H1 (cell line): ENCODE measurements around the gene CALHM2. TPM values are rescaled to one million over a fixed set of nuclear protein-coding genes. Genes with fewer than 3 reads are reported as not detected.

ENCODE experiments used
- CTCF ChIA-PET: fragments of 300-600 bp; sonication (Branson Sonifier 250); formaldehyde crosslinking; loops from one replicate; lab custom pipeline; 2021; ENCODE audit not compliant: partially characterized antibody; lab: Charles Lee
- POLR2A ChIA-PET: fragments of 300-600 bp; sonication (Branson Sonifier 250); formaldehyde crosslinking; loops from one replicate; lab custom pipeline; 2021; ENCODE audit warnings: inconsistent platforms; ENCODE audit not compliant: partially characterized antibody; lab: Charles Lee
- DNase-seq, 2 experiments: peaks; one replicate each; pipeline versions ENCODE4 v3.0.0 to v3.0.0-alpha.2; 2010 to 2022; ENCODE audit warnings: low spot score in 2 of 2, low read depth in 1 of 2, mixed read lengths in 1 of 2
- FAIRE-seq: peaks from 2 replicates; lab custom pipeline; 2011; peaks lifted over from hg19 to GRCh38; lab: Jason Lieb, UNC
- H2AFZ ChIP-seq: 2 replicates; pipeline ENCODE4 v1.8.1; 2012; ENCODE audit warnings: low read length, inconsistent platforms
- H2AK5ac ChIP-seq: 2 replicates; pipeline ENCODE4 v1.6.1; 2013; ENCODE audit warnings: low read depth, low read length
- H2BK120ac ChIP-seq: replicated peaks from 2 replicates; pipeline ENCODE3; 2013; ENCODE audit warnings: low read depth, low read length, inconsistent platforms
- H2BK12ac ChIP-seq: 2 replicates; pipeline ENCODE4 v1.6.1; 2013; ENCODE audit warnings: low read depth, low read length
- H2BK15ac ChIP-seq: 2 replicates; pipeline ENCODE4 v1.6.1; 2013; ENCODE audit warnings: low read length
- H2BK20ac ChIP-seq: 2 replicates; pipeline ENCODE4 v1.6.1; 2013; ENCODE audit warnings: low read length
- H2BK5ac ChIP-seq: 2 replicates; pipeline ENCODE4 v1.6.1; 2013; ENCODE audit warnings: low read depth, low read length
- H3K14ac ChIP-seq: 2 replicates; pipeline ENCODE4 v1.6.1; 2013; ENCODE audit warnings: inconsistent platforms; ENCODE audit not compliant: insufficient read length
- H3K18ac ChIP-seq: 2 replicates; pipeline ENCODE4 v1.6.1; 2013; ENCODE audit warnings: low read length; ENCODE audit errors: extremely low read depth
- H3K23ac ChIP-seq: 2 replicates; pipeline ENCODE4 v1.6.1; 2013; ENCODE audit warnings: inconsistent platforms; ENCODE audit not compliant: insufficient read length
- H3K23me2 ChIP-seq: 2 replicates; pipeline ENCODE4 v1.6.1; 2013; ENCODE audit warnings: low read depth, low read length
- H3K27ac ChIP-seq: 2 replicates; pipeline ENCODE4 v1.6.1; 2011; ENCODE audit warnings: low read depth, low read length, inconsistent platforms
- H3K27me3 ChIP-seq, 4 experiments: replicated peaks in 1 of 4; 1 replicate in 1 of 4; 2 replicates in 3 of 4; pipeline versions ENCODE4 v1.6.1 to v1.8.1; 2011 to 2013; ENCODE audit warnings: low read length in 3 of 4, mild to moderate bottlenecking in 3 of 4, inconsistent platforms in 2 of 4, mixed read lengths in 2 of 4, moderate library complexity in 1 of 4; ENCODE audit not compliant: control insufficient read depth in 3 of 4, insufficient read depth in 3 of 4; ENCODE audit errors: extremely low read depth in 1 of 4
- H3K36me3 ChIP-seq, 4 experiments: 2 replicates each; pipeline versions ENCODE4 v1.6.1 to v1.8.1; 2011 to 2013; ENCODE audit warnings: mild to moderate bottlenecking in 4 of 4, low read length in 3 of 4, moderate library complexity in 2 of 4, control low read depth in 1 of 4, inconsistent platforms in 1 of 4; ENCODE audit not compliant: insufficient read depth in 4 of 4, control insufficient read depth in 2 of 4
- H3K4ac ChIP-seq: replicated peaks from 2 replicates; pipeline ENCODE3; 2013; ENCODE audit warnings: low read length, low read depth, mixed read lengths, inconsistent platforms; ENCODE audit not compliant: insufficient read length
- H3K4me1 ChIP-seq, 4 experiments: replicated peaks in 1 of 4; 1 replicate in 1 of 4; 2 replicates in 3 of 4; pipeline versions ENCODE4 v1.6.1 to v1.8.1; 2011 to 2013; ENCODE audit warnings: low read length in 3 of 4, inconsistent platforms in 2 of 4, mixed read lengths in 1 of 4; ENCODE audit not compliant: insufficient read depth in 4 of 4, control insufficient read depth in 3 of 4
- H3K4me2 ChIP-seq, 2 experiments: 2 replicates each; pipeline versions ENCODE4 v1.6.1 to v1.8.1; 2011 to 2013; ENCODE audit warnings: low read depth in 2 of 2, low read length in 2 of 2, control low read depth in 1 of 2, inconsistent platforms in 1 of 2, mild to moderate bottlenecking in 1 of 2; ENCODE audit not compliant: insufficient read depth in 1 of 2
- H3K4me3 ChIP-seq, 4 experiments: fragments of 200-600, 300-600 bp in 1 of 4; sonication (generic), shearing (Covaris generic), sonication (Bioruptor Twin) in 1 of 4; 2 replicates each; pipeline versions ENCODE4 v1.5.1 to v1.8.1; 2011 to 2016; ENCODE audit warnings: low read length in 4 of 4, low read depth in 3 of 4, control low read depth in 2 of 4, inconsistent platforms in 2 of 4, mild to moderate bottlenecking in 2 of 4, mixed read lengths in 1 of 4, moderate library complexity in 1 of 4; ENCODE audit not compliant: insufficient read depth in 2 of 4; ENCODE audit errors: extremely low read depth in 1 of 4
- H3K56ac ChIP-seq: replicated peaks from 2 replicates; pipeline ENCODE3; 2013; ENCODE audit warnings: low read depth, mild to moderate bottlenecking, mixed read lengths, low read length, inconsistent platforms; ENCODE audit not compliant: insufficient read length
- H3K79me1 ChIP-seq: 2 replicates; pipeline ENCODE4 v1.6.1; 2013; ENCODE audit warnings: low read depth, low read length, control low read depth
- H3K79me2 ChIP-seq, 2 experiments: 2 replicates each; pipeline versions ENCODE4 v1.6.1 to v1.8.1; 2012 to 2013; ENCODE audit warnings: low read length in 2 of 2, mild to moderate bottlenecking in 2 of 2, inconsistent platforms in 1 of 2; ENCODE audit not compliant: insufficient read depth in 2 of 2, control insufficient read depth in 1 of 2
- H3K9ac ChIP-seq, 4 experiments: replicated peaks in 1 of 4; 1 replicate in 1 of 4; 2 replicates in 3 of 4; pipeline versions ENCODE4 v1.6.1 to v1.8.1; 2011 to 2013; ENCODE audit warnings: low read depth in 3 of 4, low read length in 3 of 4, control low read depth in 2 of 4, mild to moderate bottlenecking in 2 of 4, moderate library complexity in 2 of 4, inconsistent platforms in 1 of 4; ENCODE audit errors: extremely low read depth in 1 of 4
- H3K9me3 ChIP-seq, 2 experiments: 2 replicates each; pipeline versions ENCODE4 v1.6.1 to v1.8.1; 2012 to 2013; ENCODE audit warnings: mild to moderate bottlenecking in 2 of 2, moderate library complexity in 2 of 2, control low read depth in 1 of 2, inconsistent platforms in 1 of 2, low read depth in 1 of 2, low read length in 1 of 2, mixed read lengths in 1 of 2; ENCODE audit not compliant: insufficient read depth in 2 of 2
- H4K20me1 ChIP-seq, 2 experiments: replicated peaks in 1 of 2; 2 replicates each; pipeline versions ENCODE3 to v1.8.1; 2011 to 2013; ENCODE audit warnings: inconsistent platforms in 2 of 2, low read length in 2 of 2, mild to moderate bottlenecking in 1 of 2; ENCODE audit not compliant: insufficient read depth in 2 of 2, control insufficient read depth in 1 of 2
- H4K5ac ChIP-seq: 2 replicates; pipeline ENCODE4 v1.6.1; 2013; ENCODE audit warnings: low read length, low read depth, mixed read lengths, inconsistent platforms; ENCODE audit not compliant: insufficient read length
- H4K8ac ChIP-seq: 2 replicates; pipeline ENCODE4 v1.8.0; 2013; ENCODE audit warnings: mild to moderate bottlenecking, moderate library complexity, low read length, inconsistent platforms; ENCODE audit not compliant: insufficient read depth; ENCODE audit errors: extremely low read depth
- H4K91ac ChIP-seq: replicated peaks from 2 replicates; pipeline ENCODE3; 2013; ENCODE audit warnings: low read length, mixed read lengths, inconsistent platforms; ENCODE audit not compliant: insufficient read length
- ATF3 ChIP-seq: IDR thresholded peaks from 2 replicates; pipeline ENCODE4 v1.6.1; 2011; ENCODE audit warnings: low read depth, mild to moderate bottlenecking, low read length; ENCODE audit not compliant: insufficient read depth
- POU5F1 ChIP-seq: IDR thresholded peaks from 2 replicates; pipeline ENCODE4 v1.6.1; 2011; ENCODE audit warnings: low read depth, mild to moderate bottlenecking, low read length, moderate library complexity
- RXRA ChIP-seq: IDR thresholded peaks from 2 replicates; pipeline ENCODE4 v1.6.1; 2011; ENCODE audit warnings: low read depth, mild to moderate bottlenecking, low read length, moderate library complexity; ENCODE audit not compliant: insufficient read depth
- SP1 ChIP-seq: IDR thresholded peaks from 2 replicates; pipeline ENCODE4 v1.6.1; 2011; ENCODE audit warnings: low read depth, low read length
- SRF ChIP-seq: IDR thresholded peaks from 2 replicates; pipeline ENCODE4 v1.6.1; 2011; ENCODE audit warnings: mild to moderate bottlenecking, low read depth, low read length, moderate library complexity
- TAF1 ChIP-seq: IDR thresholded peaks from 2 replicates; pipeline ENCODE4 v1.6.1; 2011; ENCODE audit warnings: mild to moderate bottlenecking, low read depth, low read length
- WGBS, 2 experiments: shearing (Covaris generic) in 1 of 2; methylation state at CpG; one replicate each; pipeline versions ENCODE4 v1.1.6 to v1.1.7; 2013 to 2015; ENCODE audit warnings: low lambda C conversion rate in 2 of 2, mixed read lengths in 2 of 2, inconsistent platforms in 1 of 2, low coverage in 1 of 2, missing lambda C conversion rate in 1 of 2; ENCODE audit not compliant: insufficient replicate concordance in 2 of 2, insufficient coverage in 1 of 2, insufficient read length in 1 of 2; ENCODE audit errors: extremely low coverage in 1 of 2, missing lambda C conversion rate in 1 of 2; 5-methylcytosine and 5-hydroxymethylcytosine counted together
- polyA plus RNA-seq, 7 experiments: library from polyadenylated mRNA; depleted of rRNA in 3 of 7; stranded (reverse) in 5 of 7; unstranded in 2 of 7; fragments of >200 nt in 5 of 7; fragments of 200-250 nt in 2 of 7; gene quantifications; 1 replicate in 5 of 7; 2 replicates in 1 of 7; 4 replicates in 1 of 7; pipeline versions ENCODE4 v1.2.1 to v1.2.3, GENCODE V29; 2011 to 2013; ENCODE audit warnings: missing spikeins in 2 of 7, mixed read lengths in 2 of 7
- total RNA-seq: library from RNA; stranded (reverse); fragmentation: NEBNext Ultra II Directional; extraction: Animal tissue kit (Norgen Biotek cat#: 25700); gene quantifications from 2 replicates; pipeline ENCODE4 v1.2.1, GENCODE V29; 2021
- TF ChIP-seq, protein P1 (sequence below): IDR thresholded peaks from 2 replicates; pipeline ENCODE4 v1.6.1; 2012; ENCODE audit warnings: inconsistent platforms

The CALHM2 gene
- total and polyA plus RNA-seq, 2 of the 8 experiments (the other 6 are each of a cell fraction or from before 2014, with no cell fraction given): 1.2 to 2.4 TPM

DNA sequence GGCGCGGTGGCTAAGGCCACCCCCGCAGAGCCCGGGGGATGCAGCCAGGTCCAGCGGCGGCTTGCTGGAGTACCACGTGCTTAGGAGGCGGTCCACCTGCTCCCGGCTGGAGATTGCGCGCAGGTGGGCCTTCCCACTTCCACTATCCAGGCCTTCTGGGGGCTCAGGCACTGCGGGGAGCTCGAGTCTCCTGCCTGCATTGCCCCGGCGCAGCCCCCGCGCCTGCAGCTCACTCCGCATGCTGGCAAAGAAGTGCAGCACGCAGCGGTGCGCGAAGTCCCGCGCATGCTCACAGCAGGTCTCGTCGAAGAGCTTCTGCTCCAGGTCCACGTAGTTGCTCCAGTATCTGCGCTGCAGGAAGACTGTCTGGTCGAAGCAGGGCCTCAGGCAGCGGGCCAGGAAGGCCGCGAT is 21.1 kb upstream of the CALHM2 start:
- H3K4me2 ChIP-seq: no peak overlapping the region
- H3K79me1 ChIP-seq: no peaks in the 10 kb centered on the region
- WGBS, 2 experiments: 96% methylated on average over 32 of the region's 32 CpGs; no CpG with 5 or more reads in 1 of the 2 experiments
- peaks cover 4% of the 10 kb centered on the region; the same call in 1 of the 2 replicates for H3K23me2 ChIP-seq
- CTCF ChIA-PET: interaction anchor here (0.5 to 9.0 kb wide), 5 partner anchors 12 to 358 kb away, joined by 4 to 71 read pairs (median 6); no protein-coding TSS in a partner anchor
- H4K20me1 ChIP-seq: no peaks in the 10 kb centered on the region
- H2BK15ac ChIP-seq: 0 out of 2 replicates have a peak overlapping the region, but pooled peaks have one; percentile 29
- H3K4ac ChIP-seq: no peak overlapping the region
- H3K4me3 ChIP-seq: no peak overlapping the region
- no peak overlapping the region for H3K18ac ChIP-seq
- no peak overlapping the region for H3K23ac ChIP-seq
- FAIRE-seq (no peak), DNase-seq (no peak)
- no peak overlapping the region for H2BK20ac ChIP-seq
- H3K14ac ChIP-seq: no peak overlapping the region
- TF ChIP-seq, protein P1, sequence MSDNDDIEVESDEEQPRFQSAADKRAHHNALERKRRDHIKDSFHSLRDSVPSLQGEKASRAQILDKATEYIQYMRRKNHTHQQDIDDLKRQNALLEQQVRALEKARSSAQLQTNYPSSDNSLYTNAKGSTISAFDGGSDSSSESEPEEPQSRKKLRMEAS: no peak
- TF ChIP-seq SRF (no peak), POU5F1 (no peak), ATF3 (no peak), TAF1 (no peak), SP1 (no peak), RXRA (no peak)
- no peak overlapping the region for H3K27ac ChIP-seq
- H4K5ac ChIP-seq: no peak overlapping the region
- H3K9me3 ChIP-seq: no peaks in the 10 kb centered on the region
- H3K4me1 ChIP-seq: peaks cover 0 to 16% (median 11%) of the 10 kb centered on the region in 4 experiments; a peak in 6 of 7 replicates
- H2AFZ ChIP-seq: no peak overlapping the region
- H2BK12ac ChIP-seq: no peak overlapping the region
- H3K27me3 ChIP-seq: no peaks in the 10 kb centered on the region; a peak in 2 of 7 replicates
- H2AK5ac ChIP-seq: no peak overlapping the region
- POLR2A ChIA-PET: interaction anchor here (1.6 to 1.8 kb wide), 2 partner anchors 18 to 21 kb away, joined by 3 to 4 read pairs; partner anchors contain the start of gene CALHM2
- H3K9ac ChIP-seq: no peak overlapping the region
- no peak overlapping the region for H3K56ac ChIP-seq
- peak overlapping the region; percentile 44 for H4K91ac ChIP-seq
- H3K36me3 ChIP-seq: no peaks in the 10 kb centered on the region
- H2BK120ac ChIP-seq: no peak overlapping the region
- no peak overlapping the region for H2BK5ac ChIP-seq
- H4K8ac ChIP-seq: peak overlapping the region; percentile 9; the same call in 1 of the 2 replicates
- no peaks in the 10 kb centered on the region for H3K79me2 ChIP-seq
